ENCODE results near the gene EVX2.

EVX2 gene

GRCh38 chr2:176038694-176039093 is 45.1 kb downstream of the EVX2 start:
- no peak for DNase-seq

GRCh38 chr2:176035013-176035691 is 48.6 kb downstream of the EVX2 start:
- DNase-seq = no peak

DNA sequence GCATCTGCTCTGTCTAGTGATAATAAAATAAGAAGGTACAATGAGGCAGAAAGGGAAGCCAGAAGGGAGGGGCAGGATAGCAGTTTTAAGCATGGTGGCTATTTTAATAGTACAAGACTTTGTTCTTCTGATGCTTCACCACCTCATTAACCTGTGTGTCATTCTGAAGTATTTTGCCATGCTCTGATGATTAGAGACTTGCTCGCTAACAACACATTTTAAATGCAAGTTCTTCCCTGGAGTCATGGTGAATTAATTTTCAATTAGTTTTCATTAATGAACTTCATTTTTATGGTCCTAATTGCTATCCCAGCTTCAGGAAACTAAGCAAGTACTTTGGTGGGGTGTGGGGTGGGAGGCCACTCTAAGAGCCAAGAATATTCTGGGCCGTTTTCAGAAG is 56.0 kb downstream of the EVX2 start:
- no peak for DNase-seq
